AG10803 (cell line): ENCODE data around the gene TNFSF15.

Experiments
- DNase-seq: peaks from one replicate; pipeline ENCODE4 v3.0.0; 2010; ENCODE audit warnings: low read depth
- H3K4me3 ChIP-seq: 2 replicates; pipeline ENCODE4 v1.5.1; 2011; ENCODE audit warnings: mild to moderate bottlenecking, low read length, control low read depth
- CTCF ChIP-seq: conservative IDR thresholded peaks from 2 replicates; pipeline ENCODE4 v1.5.1; 2011; ENCODE audit warnings: mild to moderate bottlenecking, low read length, control low read depth, inconsistent platforms

TNFSF15 gene

GRCh38 chr9:114811966-114812636 is 6.3 kb upstream of the TNFSF15 start:
- TF ChIP-seq CTCF = no peak
- no peak for DNase-seq
- no peak overlapping the region for H3K4me3 ChIP-seq

DNA sequence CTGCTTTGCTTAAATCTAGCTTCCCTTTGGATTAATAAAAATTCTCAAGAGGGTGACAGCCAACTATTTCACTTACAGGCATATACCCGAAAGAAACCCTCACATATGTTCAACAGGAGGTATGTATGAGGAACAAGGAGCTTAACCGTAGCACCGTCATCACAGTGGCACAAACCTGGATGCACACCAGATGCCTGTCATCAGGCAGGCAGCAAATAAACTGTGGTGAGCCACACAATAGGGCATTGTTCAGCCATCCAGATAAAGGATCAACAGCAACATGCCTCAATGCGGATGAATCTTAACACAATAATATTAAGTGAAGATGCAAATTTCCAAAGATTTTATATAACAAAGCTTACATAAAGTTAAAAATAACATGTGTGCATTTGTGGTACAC is 5.5 kb upstream of the TNFSF15 start:
- no peak overlapping the region for H3K4me3 ChIP-seq
- DNase-seq = peak; percentile 12
- TF ChIP-seq CTCF = no peak

- no peak overlapping the region for H3K4me3 ChIP-seq
- peak; percentile 17 for DNase-seq
- TF ChIP-seq CTCF = no peak
Observed at GRCh38 chr9:114810614-114811013, 4.8 kb upstream of the TNFSF15 start.

DNA sequence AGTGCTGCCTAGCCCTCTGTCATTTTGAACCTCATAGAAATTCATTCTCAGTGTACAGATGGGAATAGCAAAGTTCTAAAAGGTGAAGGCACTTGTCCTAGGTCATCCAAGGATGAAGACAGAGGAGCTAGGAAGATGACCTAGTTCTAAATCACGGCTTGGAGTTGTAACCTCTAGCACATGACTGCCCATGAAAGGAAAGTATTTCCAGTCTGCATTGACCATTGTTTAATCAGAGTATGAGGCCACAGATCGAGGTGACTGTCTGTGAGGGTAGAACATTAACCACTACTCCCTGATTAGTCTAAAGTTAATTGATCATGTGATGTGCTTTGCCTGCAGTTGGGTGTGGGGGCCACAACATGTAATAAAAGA is 674 bp upstream of the TNFSF15 start:
- TF ChIP-seq CTCF = no peak
- DNase-seq = no peak
- no peak overlapping the region for H3K4me3 ChIP-seq

- H3K4me3 ChIP-seq = no peak overlapping the region
- TF ChIP-seq CTCF = no peak
- DNase-seq = peak; percentile 69
Observed at GRCh38 chr9:114804505-114804904, 1.3 kb downstream of the TNFSF15 start.

GRCh38 chr9:114803479-114804265 is 2.2 kb downstream of the TNFSF15 start:
- no peak overlapping the region for H3K4me3 ChIP-seq
- DNase-seq = peak; percentile 57
- TF ChIP-seq CTCF = no peak

- no peak overlapping the region for H3K4me3 ChIP-seq
- no peak for TF ChIP-seq CTCF
- no peak for DNase-seq
Observed at GRCh38 chr9:114799925-114800324, 5.9 kb downstream of the TNFSF15 start.
